ENCODE data around the gene GPR143. TPM values are rescaled to one million over a fixed set of nuclear protein-coding genes. Genes with fewer than 3 reads are reported as not detected.

Gene GPR143
- total and polyA plus RNA-seq, 9 of the 15 experiments (the other 6 are each of a cell fraction or from before 2014, with no cell fraction given): not detected

DNA sequence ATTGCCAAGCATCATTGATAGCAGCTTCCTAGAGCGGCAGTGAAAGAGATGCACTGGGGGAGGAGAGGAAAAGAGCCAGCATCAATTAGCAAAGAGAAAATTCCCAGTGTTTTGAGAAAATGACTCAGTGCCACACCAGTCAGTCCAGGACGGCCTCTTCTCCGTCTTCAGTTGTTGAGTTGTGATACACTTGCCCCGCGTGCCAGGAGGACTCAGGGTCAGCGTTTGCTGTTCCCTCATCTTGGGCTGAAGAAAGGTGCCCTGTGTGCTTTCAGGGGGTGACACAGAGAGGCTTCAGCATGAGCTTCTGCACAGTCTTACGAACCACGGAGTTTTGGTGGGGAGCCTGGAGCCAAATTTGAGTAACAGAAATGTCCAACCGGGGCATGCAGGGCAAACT is 82.3 kb downstream of the GPR143 start (continued):
- TF ChIP-seq EP300 (IDR thresholded peaks at IDR 0.05; ENCODE audit: low read length): no peak
- TF ChIP-seq KLF1 (tag; IDR thresholded peaks at IDR 0.05): no peak
- no peak for TF ChIP-seq EZH2 (IDR thresholded peaks at IDR 0.05; ENCODE audit: borderline replicate concordance, low read depth, low read length)
- TF ChIP-seq SMAD2 (IDR thresholded peaks at IDR 0.05; ENCODE audit: low read depth, low read length): no peak
- TF ChIP-seq JUNB (CRISPR knock-in tag; conservative IDR thresholded peaks at IDR 0.05): no peak
- no peak for TF ChIP-seq CTCF (IDR thresholded peaks at IDR 0.05 in 2 of 3, conservative IDR thresholded peaks at IDR 0.05 in 1 of 3; ENCODE audit: insufficient read depth in 2 of 3, low read depth in 1 of 3, low read length in 3 of 3)
- no peak for TF ChIP-seq KHSRP (IDR thresholded peaks at IDR 0.05)
- TF ChIP-seq IFI16 (CRISPR knock-in tag; IDR thresholded peaks at IDR 0.05): no peak

- Histone ChIP-seq H3K27ac (ENCODE audit: extremely low read depth, low read depth, low read length) (no peak overlapping the region), H3K9me3 (replicated peaks; ENCODE audit: control insufficient read depth, insufficient read depth, low read depth, low read length) (no peaks in the 10 kb centered on the region), H3K4me2 (ENCODE audit: insufficient read depth, low read length) (no peak overlapping the region), H3K79me2 (ENCODE audit: control insufficient read depth, insufficient read depth, low read length) (no peaks in the 10 kb centered on the region), H3K4me1 (replicated peaks in 1 of 2; ENCODE audit: control insufficient read depth in 2 of 2, insufficient read depth in 2 of 2, low read length in 2 of 2) (no peaks in the 10 kb centered on the region), H3K9me1 (ENCODE audit: control insufficient read depth, insufficient read depth, low read length) (no peaks in the 10 kb centered on the region), H3K27me3 (ENCODE audit: control insufficient read depth in 2 of 2, insufficient read depth in 2 of 2, low read length in 2 of 2) (no peaks in the 10 kb centered on the region), H3K36me3 (ENCODE audit: control insufficient read depth, insufficient read depth, low read length) (peaks cover 10% of the 10 kb centered on the region; the same call in 2 of the 3 replicates), H4K20me1 (replicated peaks; ENCODE audit: control insufficient read depth, insufficient read depth, low read length) (0 out of 2 replicates have a peak, but pooled peaks cover 4% of the 10 kb centered on the region), H2AFZ (ENCODE audit: low read depth, low read length) (no peak overlapping the region), H3K4me3 (no peak overlapping the region), H3K9ac (ENCODE audit: insufficient read depth in 1 of 2, low read depth in 2 of 2, low read length in 2 of 2) (no peak overlapping the region)
- ATAC-seq (no peak), DNase-seq (ENCODE audit: extremely low read depth in 1 of 4, low spot score in 3 of 4) (no peak), FAIRE-seq (no peak)
- CTCF ChIA-PET (ENCODE audit: low intra/inter-chr PET ratio): no interaction called here
- in situ Hi-C loops (cut with MboI) (no loop called here), intact Hi-C loops (cut with micrococcal nuclease) (no loop called here)
- 97% methylated on average over 3 of the region's 6 CpGs for WGBS (ENCODE audit: insufficient coverage, low coverage, missing lambda C conversion rate)
- TF ChIP-seq GABPB1 (CRISPR knock-in tag; IDR thresholded peaks at IDR 0.05) (no peak), MTA2 (IDR thresholded peaks at IDR 0.05; ENCODE audit: low read depth) (no peak), RFX5 (IDR thresholded peaks at IDR 0.05; ENCODE audit: low read depth, low read length) (no peak), PTTG1 (tag; IDR thresholded peaks at IDR 0.05; ENCODE audit: low read depth) (no peak), TEAD4 (IDR thresholded peaks at IDR 0.05; ENCODE audit: low read length) (no peak), TEAD4 (CRISPR knock-in tag; IDR thresholded peaks at IDR 0.05; ENCODE audit: borderline replicate concordance) (no peak), CHD4 (IDR thresholded peaks at IDR 0.05; ENCODE audit: insufficient read depth, insufficient replicate concordance, low read depth, low read length, poor library complexity, severe bottlenecking) (no peak), CTCF (IDR thresholded peaks at IDR 0.05 in 2 of 3, conservative IDR thresholded peaks at IDR 0.05 in 1 of 3; ENCODE audit: insufficient read depth in 2 of 3, low read depth in 1 of 3, low read length in 3 of 3) (no peak), CTBP1 (IDR thresholded peaks at IDR 0.05; ENCODE audit: borderline replicate concordance) (no peak)
- no TSS peak for BruUV-seq (replicated peaks)
- POLR2A ChIA-PET: interaction anchor here (0.6 kb wide), 1 partner anchor 12 kb away, joined by 3 read pairs; no protein-coding TSS in a partner anchor
Observed at GRCh38 chrX:9682861-9683260, 82.8 kb downstream of the GPR143 start.
